NCI-H226 (cell line): ENCODE measurements around the gene CD52.
"Not testable (repeated sequence)": the region's sequence is repeated elsewhere in the genome, so short reads cannot be mapped to it uniquely, and the experiment has no call there.

Experiments
- DNase-seq: peaks from one replicate; pipeline ENCODE4 v3.0.0-alpha.2; 2015

Gene CD52

GRCh38 chr1:26302733-26303405 is 14.9 kb upstream of the CD52 start:
- peak; percentile 90 for DNase-seq

GRCh38 chr1:26305667-26306289 is 12.0 kb upstream of the CD52 start:
- no peak for DNase-seq

GRCh38 chr1:26306290-26307229 is 11.2 kb upstream of the CD52 start, which contains the start of gene UBXN11:
Gene UBXN11 (minus strand): TSS chr1:26306636. CDS start chr1:26302883, 3,753 bp downstream.
- DNase-seq = peak; percentile 98

- DNase-seq = no peak
Measured at GRCh38 chr1:26307363-26307781, 10.4 kb upstream of the CD52 start.

- DNase-seq = not testable (repeated sequence)
Measured at GRCh38 chr1:26307966-26308899, 9.5 kb upstream of the CD52 start.

- DNase-seq = no peak
Measured at GRCh38 chr1:26314501-26314900, 3.3 kb upstream of the CD52 start.

GRCh38 chr1:26315874-26316850 is 1.6 kb upstream of the CD52 start:
- no peak for DNase-seq

GRCh38 chr1:26317146-26317545 is 612 bp upstream of the CD52 start:
- no peak for DNase-seq

GRCh38 chr1:26318338-26319064 is 743 bp downstream of the CD52 start:
- DNase-seq = no peak

GRCh38 chr1:26320896-26321295 is 3.1 kb downstream of the CD52 start:
- DNase-seq = no peak

GRCh38 chr1:26321315-26322041 is 3.7 kb downstream of the CD52 start:
- peak; percentile 69 for DNase-seq

GRCh38 chr1:26322042-26322331 is 4.2 kb downstream of the CD52 start:
- no peak for DNase-seq

GRCh38 chr1:26323382-26323781 is 5.6 kb downstream of the CD52 start:
- no peak for DNase-seq

- DNase-seq = no peak
Measured at GRCh38 chr1:26324550-26324949, 6.8 kb downstream of the CD52 start.

GRCh38 chr1:26327956-26328362 is 10.2 kb downstream of the CD52 start:
- no peak for DNase-seq

- no peak for DNase-seq
Measured at GRCh38 chr1:26328597-26328996, 10.8 kb downstream of the CD52 start.

GRCh38 chr1:26329380-26329779 is 11.6 kb downstream of the CD52 start:
- not testable (repeated sequence) for DNase-seq

- DNase-seq = no peak
Measured at GRCh38 chr1:26330276-26330675, 12.5 kb downstream of the CD52 start.

- not testable (repeated sequence) for DNase-seq
Measured at GRCh38 chr1:26333312-26333711, 15.6 kb downstream of the CD52 start.
